GM12801 (cell line): ENCODE data around the gene TARS2.

Source experiments
- CTCF ChIP-seq: IDR thresholded peaks from one replicate; pipeline ENCODE4 v1.5.1; 2011; ENCODE audit warnings: control low read depth; ENCODE audit not compliant: insufficient read length; ENCODE audit errors: extremely low read depth

The TARS2 gene

GRCh38 chr1:150479927-150480352 is 7.3 kb upstream of the TARS2 start:
- no peak for TF ChIP-seq CTCF

GRCh38 chr1:150484431-150484830 is 2.8 kb upstream of the TARS2 start:
- TF ChIP-seq CTCF, result no peak

GRCh38 chr1:150484861-150485260 is 2.4 kb upstream of the TARS2 start:
- no peak for TF ChIP-seq CTCF

- TF ChIP-seq CTCF, result no peak
These were observed 520 bp downstream of the TARS2 start for GRCh38 chr1:150487763-150488115.

GRCh38 chr1:150493175-150493574 is 6.0 kb downstream of the TARS2 start:
- TF ChIP-seq CTCF, result no peak

GRCh38 chr1:150498342-150498741 is 11.1 kb downstream of the TARS2 start:
- no peak for TF ChIP-seq CTCF

- TF ChIP-seq CTCF, result no peak
These were observed 18.2 kb downstream of the TARS2 start for GRCh38 chr1:150505431-150505830.
